NCI-H187 (cell line): ENCODE data around the gene EID3.

ENCODE experiments used
- DNase-seq, 2 experiments: peaks; one replicate each; lab custom pipeline; 2025; lab: John Stamatoyannopoulos, UW

EID3 gene

GRCh38 chr12:104339663-104340062 is 36.1 kb downstream of the EID3 start:
- DNase-seq = no peak

GRCh38 chr12:104340177-104340576 is 36.6 kb downstream of the EID3 start:
- no peak for DNase-seq

DNA sequence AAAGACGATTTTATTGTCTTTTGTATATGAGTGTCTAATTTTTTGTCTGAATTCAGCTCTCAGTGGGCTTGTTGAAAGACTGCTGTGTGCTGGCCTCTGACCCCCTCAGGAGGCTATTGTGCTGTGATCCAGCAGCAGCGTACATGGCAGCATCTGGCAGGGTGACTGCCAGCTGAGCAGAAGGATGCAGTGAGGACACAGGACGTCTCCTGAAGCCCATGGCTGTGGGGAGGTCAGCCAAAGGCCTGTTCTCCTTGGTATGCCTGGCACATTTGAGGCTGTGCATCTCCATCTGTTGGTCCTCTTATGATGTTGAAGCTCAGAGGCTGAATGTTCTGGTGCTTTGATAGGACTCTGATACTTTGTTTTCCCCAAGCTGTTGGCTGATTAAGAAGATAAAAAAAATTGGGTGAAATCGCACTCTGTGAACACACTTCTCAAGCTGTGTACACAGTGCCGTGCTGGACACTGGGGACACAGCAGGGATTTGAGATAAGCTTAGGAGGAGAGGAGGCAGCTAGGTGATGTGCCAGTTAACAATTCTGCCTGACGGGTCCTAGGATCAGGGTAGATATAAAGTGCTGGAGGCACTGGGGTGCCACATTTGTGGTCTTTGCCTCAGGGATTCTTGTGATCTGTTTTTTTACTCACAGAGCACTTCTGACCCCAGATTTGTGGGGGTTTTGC is 37.5 kb downstream of the EID3 start:
- no peak for DNase-seq

DNA sequence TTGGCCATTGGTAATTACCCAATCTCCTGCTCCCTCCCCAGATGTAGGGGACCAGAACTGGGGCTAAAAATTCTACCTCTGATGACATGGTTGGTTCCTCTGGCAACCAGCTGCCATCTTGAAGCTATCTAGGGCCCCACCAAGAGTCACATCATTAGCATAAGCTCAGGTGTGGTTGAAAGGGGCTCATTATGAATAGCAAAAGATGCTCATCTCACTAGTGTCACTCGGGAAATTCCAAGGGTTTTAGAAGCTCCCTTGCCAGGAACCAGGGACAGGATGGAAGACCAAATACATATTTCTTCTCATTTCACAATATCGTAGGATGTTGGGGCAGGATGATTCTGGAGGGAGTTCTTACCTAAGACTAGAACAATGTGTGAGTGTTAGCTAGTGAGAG is 38.6 kb downstream of the EID3 start:
- no peak for DNase-seq

DNA sequence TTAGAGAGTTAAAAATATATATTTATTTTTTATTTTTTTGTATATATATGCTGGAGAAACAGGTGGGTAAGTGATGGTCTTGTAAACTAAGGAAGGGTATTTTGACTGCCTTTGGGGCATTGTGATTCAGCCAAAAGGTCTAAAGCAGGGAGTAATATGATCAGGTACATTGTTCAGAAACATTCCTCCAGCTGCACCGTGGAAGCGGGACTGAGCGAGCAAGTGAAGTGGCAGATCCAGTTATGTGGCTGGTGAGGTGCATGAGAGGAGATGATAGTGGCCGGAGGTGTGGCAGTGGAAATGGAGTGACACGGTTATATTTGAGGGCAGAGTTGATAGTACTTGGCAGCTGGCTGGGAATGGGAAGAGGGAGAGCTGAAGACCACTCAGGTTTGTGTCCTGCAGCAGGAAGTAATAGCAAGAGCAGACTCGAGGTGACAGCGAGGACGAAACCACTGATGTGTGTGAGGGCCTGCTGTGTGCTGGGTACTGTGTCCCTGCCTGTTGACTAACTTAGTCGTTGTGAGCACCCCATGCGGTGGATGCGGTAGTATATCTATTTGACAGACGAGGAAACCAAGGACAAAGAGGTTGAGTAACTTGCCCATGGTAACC is 39.2 kb downstream of the EID3 start:
- no peak for DNase-seq

DNA sequence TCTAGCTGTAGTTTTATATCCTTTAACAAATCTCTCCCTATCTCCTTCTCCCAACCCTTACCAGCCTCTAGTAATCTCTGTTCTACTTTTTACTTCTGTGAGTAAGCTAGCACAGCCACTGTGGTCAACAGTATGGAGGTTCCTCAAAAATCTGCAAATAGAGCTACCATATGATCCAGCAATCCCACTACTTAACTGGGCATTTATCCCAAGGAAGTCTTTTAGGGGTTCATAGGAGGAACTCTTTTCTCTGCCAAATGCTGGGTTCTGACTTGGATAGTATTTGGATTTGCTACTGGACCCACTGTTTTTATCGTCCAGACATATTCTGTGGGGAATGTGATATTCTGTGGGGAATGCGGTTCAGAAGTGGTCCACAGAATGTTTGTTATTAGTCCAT is 41.1 kb downstream of the EID3 start:
- DNase-seq = no peak

GRCh38 chr12:104345234-104346066 is 41.9 kb downstream of the EID3 start:
- no peak for DNase-seq

DNA sequence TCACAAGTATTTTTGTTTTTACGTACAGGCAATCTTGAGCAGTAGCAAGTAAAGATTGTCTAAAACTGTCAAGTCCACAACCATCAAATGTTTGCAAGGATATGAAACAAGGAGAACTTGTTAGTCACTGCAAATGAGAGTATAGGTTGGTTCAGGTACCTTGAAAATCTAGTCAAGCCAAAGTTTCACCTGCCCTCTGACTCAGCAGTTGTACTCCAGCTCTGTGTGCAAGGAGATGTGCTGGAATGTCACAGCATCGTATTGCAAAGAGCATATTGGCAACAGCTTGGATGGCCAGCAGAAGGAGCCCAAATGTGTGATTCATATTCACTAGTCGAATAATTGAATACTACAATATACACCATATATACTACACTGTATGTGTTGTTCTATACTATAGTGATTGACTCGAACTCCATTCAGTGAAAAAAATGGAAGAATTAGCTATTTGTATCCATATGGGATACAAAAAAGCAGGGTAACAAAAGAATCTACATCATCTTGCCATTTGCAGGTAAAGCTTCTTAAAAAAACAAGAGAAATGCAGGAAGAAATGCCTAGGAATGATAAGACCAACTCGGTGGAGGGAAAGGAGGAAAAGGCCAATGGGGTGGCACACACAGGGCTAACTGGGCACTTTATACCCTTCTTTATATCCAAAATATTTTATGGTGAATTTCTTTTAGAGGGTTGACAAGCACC is 44.0 kb downstream of the EID3 start:
- DNase-seq = no peak

DNA sequence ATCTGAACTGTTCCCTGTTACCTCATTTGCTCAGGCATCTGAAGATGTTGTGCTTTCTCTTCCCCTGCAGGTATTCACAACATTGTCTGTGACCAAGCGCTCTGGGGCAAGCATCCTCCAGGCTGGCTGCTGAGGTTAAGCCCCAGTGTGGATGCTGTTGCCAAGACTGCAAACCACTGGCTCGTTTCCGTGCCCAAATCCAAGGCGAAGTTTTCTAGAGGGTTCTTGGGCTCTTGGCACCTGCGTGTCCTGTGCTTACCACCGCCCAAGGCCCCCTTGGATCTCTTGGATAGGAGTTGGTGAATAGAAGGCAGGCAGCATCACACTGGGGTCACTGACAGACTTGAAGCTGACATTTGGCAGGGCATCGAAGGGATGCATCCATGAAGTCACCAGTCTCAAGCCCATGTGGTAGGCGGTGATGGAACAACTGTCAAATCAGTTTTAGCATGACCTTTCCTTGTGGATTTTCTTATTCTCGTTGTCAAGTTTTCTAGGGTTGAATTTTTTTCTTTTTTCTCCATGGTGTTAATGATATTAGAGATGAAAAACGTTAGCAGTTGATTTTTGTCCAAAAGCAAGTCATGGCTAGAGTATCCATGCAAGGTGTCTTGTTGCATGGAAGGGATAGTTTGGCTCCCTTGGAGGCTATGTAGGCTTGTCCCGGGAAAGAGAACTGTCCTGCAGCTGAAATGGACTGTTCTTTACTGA is 44.9 kb downstream of the EID3 start:
- no peak for DNase-seq

GRCh38 chr12:104348994-104349494 is 45.5 kb downstream of the EID3 start:
- DNase-seq = no peak

- no peak for DNase-seq
These were observed 46.9 kb downstream of the EID3 start for GRCh38 chr12:104350211-104351056.

DNA sequence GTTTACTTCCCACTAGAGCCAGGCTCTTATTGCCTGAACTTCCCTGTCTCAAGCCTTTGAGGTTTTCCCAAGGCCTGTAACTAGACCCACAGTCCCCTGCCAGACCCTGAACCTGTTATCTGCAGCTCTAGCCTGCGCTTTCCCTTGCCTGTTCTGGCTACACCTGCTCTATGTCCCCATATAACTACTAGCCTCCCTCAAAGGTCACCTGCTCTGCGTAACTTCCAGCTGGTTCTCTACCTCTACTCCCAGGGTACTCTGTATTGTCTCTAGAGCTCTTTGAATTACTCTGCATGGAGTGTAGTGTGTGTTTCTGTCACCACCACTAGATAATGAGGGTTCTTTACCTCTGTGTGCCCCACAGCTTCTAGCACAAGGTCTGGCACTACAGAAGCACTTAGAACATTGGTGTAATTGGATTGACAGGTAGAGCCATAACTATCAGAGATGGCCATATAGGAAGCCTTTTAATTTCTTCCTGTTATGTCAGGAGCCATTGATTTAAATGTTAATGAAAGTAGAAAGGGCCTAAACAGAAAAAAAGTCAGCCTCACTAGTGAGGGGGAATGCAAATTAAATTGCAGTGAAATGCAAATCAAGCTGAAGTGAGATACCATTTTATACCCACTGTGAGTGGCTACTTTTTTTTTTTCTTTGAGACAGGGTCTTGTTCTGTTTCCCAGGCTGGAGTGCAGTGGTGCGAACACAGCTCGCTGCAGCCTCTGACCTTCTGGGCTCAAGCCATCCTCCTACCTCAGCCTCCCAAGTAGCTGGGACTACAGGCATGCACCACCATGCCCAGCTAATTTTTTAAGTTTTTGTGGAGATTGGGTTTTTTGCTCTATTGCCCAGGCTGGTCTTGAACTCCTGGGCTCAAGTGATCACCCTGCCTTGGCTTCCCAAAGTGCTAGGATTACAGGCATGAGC is 47.8 kb downstream of the EID3 start:
- no peak for DNase-seq

DNA sequence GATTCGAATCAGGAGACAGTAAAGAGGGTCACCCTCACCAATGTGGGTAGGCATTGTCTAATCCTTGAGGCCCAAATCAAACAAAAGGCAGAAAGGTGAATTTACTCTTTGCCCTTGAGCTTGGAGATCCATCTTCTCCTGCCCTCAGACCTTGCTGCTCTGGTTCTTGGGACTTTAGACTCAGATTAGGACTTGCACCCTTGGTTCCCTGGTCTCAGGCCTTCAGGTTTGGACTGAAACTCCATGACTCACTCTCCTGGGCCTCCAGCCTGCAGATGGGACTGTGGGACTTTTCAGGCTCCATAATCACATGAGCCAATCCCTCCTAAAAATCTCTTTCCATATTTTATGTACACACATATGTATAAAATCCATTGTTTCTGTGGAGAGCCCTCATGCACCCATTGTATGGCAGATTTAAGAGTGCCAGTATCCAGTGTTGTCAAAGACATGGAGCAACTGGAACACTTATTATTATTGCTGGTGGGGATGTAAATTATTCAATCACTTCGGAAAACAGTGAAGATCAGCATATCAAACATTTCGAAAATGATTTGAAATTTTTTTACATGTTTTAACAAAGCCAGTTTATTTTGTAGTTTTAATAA is 48.7 kb downstream of the EID3 start:
- no peak for DNase-seq

DNA sequence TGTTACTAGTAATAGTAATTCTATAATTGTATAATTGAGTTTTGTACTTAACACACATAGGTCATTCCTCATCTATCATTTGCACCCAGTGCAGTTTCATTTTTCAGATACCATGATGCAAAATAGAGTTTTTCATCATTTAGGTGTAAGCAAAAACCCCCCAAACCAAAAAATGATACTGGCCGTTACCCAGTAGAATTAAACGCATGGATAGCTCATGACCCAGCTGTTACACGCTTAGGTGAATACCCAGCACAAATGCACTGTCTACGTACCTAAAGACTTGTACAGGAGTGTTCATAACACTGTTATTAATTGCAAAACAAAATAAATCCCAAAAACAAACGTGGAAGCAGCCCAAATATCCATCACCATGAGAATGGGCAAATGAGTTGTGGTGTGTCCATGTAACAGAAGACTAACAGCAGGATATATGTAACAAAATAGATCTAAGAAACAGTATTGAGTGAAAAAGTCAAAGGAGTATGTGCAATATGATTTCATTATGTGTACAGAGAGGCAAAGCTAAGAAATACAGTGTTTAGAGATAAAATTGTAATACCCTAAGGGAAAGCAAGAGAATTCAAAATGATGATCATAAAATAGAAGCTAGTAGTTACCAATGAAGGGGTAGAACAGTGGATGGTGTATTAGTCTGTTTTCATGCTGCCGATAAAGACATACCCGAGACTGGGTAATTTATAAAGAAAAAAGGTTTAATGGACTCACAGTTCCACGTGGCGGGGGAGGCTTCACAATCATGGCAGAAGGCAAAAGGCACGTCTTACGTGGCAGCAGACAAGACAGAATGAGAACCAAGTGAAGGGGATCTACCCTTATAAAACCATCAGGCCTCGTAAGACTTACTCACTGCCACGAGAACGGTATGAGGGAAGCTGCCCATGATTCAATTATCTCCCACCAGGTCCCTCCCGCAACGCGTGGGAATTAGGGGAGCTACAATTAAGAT is 49.8 kb downstream of the EID3 start:
- no peak for DNase-seq

GRCh38 chr12:104354167-104354867 is 50.8 kb downstream of the EID3 start:
- no peak for DNase-seq
